HepG2 (cell line): ENCODE results near the gene LRRC25. TPM values are rescaled to one million over a fixed set of nuclear protein-coding genes. Genes with fewer than 3 reads are reported as not detected.

Source experiments
- GMEB1 ChIP-seq: sonication (generic); formaldehyde crosslinking; IDR thresholded peaks from 2 replicates; pipeline ENCODE4 v1.5.1; 2020; ENCODE audit warnings: missing genetic modification reagents, mild to moderate bottlenecking, borderline replicate concordance
- MAX ChIP-seq: IDR thresholded peaks from 2 replicates; pipeline ENCODE4 v1.6.1; 2012; ENCODE audit warnings: inconsistent platforms
- MXD4 ChIP-seq: IDR thresholded peaks from 2 replicates; pipeline ENCODE4 v1.6.1; 2016; ENCODE audit warnings: mild to moderate bottlenecking, missing biosample characterization, missing genetic modification reagents
- NFYB ChIP-seq: sonication (generic); formaldehyde crosslinking; IDR thresholded peaks from 2 replicates; pipeline ENCODE4 v1.4.0; 2020; ENCODE audit warnings: missing genetic modification reagents
- NR2F2 ChIP-seq: IDR thresholded peaks from 2 replicates; pipeline ENCODE4 v1.6.1; 2012; ENCODE audit warnings: low read depth, inconsistent platforms, borderline replicate concordance
- PITX1 ChIP-seq: sonication (generic); formaldehyde crosslinking; IDR thresholded peaks from 2 replicates; pipeline ENCODE4 v1.5.1; 2020; ENCODE audit warnings: mild to moderate bottlenecking, missing genetic modification reagents
- POLR2G ChIP-seq: fragments of 200-400 bp; formaldehyde crosslinking; IDR thresholded peaks from 2 replicates; pipeline ENCODE4 v1.6.1; 2018; ENCODE audit warnings: mild to moderate bottlenecking, low read depth, low read length, moderate library complexity
- TBX2 ChIP-seq: sonication (generic); formaldehyde crosslinking; IDR thresholded peaks from 2 replicates; pipeline ENCODE4 v1.5.0; 2020; ENCODE audit warnings: missing genetic modification reagents, mild to moderate bottlenecking, borderline replicate concordance
- ZBTB4 ChIP-seq: sonication (generic); formaldehyde crosslinking; IDR thresholded peaks from 2 replicates; pipeline ENCODE4 v1.4.0; 2020; ENCODE audit warnings: missing genetic modification reagents, mild to moderate bottlenecking, borderline replicate concordance
- ZFP90 ChIP-seq: sonication (generic); formaldehyde crosslinking; IDR thresholded peaks from 2 replicates; pipeline ENCODE4 v1.8.0; 2022; ENCODE audit warnings: missing genetic modification reagents, mild to moderate bottlenecking, inconsistent platforms, borderline replicate concordance
- ZMYM3 ChIP-seq: sonication (generic); formaldehyde crosslinking; IDR thresholded peaks from 2 replicates; pipeline ENCODE4 v1.5.1; 2020; ENCODE audit warnings: mild to moderate bottlenecking, missing genetic modification reagents
- ZNF138 ChIP-seq: sonication (generic); formaldehyde crosslinking; IDR thresholded peaks from 2 replicates; pipeline ENCODE4 v1.5.0; 2020; ENCODE audit warnings: mild to moderate bottlenecking, low read depth, missing genetic modification reagents
- ZNF503 ChIP-seq: sonication (generic); formaldehyde crosslinking; IDR thresholded peaks from 2 replicates; pipeline ENCODE4 v1.4.0; 2020; ENCODE audit warnings: missing genetic modification reagents
- ZNF567 ChIP-seq: sonication (generic); formaldehyde crosslinking; IDR thresholded peaks from 2 replicates; pipeline ENCODE4 v1.8.1; 2023; ENCODE audit warnings: mild to moderate bottlenecking, missing genetic modification reagents, borderline replicate concordance
- ZNF614 ChIP-seq: IDR thresholded peaks from 2 replicates; pipeline ENCODE4 v1.6.1; 2018; ENCODE audit warnings: missing biosample characterization, missing genetic modification reagents, inconsistent platforms, borderline replicate concordance
- ZNF770 ChIP-seq: sonication (generic); formaldehyde crosslinking; IDR thresholded peaks from 2 replicates; pipeline ENCODE4 v1.5.0; 2020; ENCODE audit warnings: mild to moderate bottlenecking, missing genetic modification reagents
- ZNF775 ChIP-seq: sonication (generic); formaldehyde crosslinking; IDR thresholded peaks from 2 replicates; pipeline ENCODE4 v1.4.0; 2020; ENCODE audit warnings: missing genetic modification reagents, mild to moderate bottlenecking, moderate library complexity, borderline replicate concordance
- polyA plus RNA-seq, 8 experiments: library from polyadenylated mRNA; depleted of rRNA in 3 of 8; stranded (reverse) in 7 of 8; unstranded in 1 of 8; fragments of >200 nt; fragmentation: Illumina TruSeq in 4 of 8; extraction: Trizol in 4 of 8; gene quantifications; 2 replicates each; pipeline versions ENCODE4 v1.2.1 to v1.2.3, GENCODE V29; 2011 to 2016; ENCODE audit warnings: low read depth in 4 of 8, missing spikeins in 1 of 8, mixed read lengths in 1 of 8; ENCODE audit not compliant: insufficient read depth in 1 of 8
- total RNA-seq, 5 experiments: library from RNA; depleted of rRNA; stranded (reverse); fragments of >200 nt; fragmentation: Illumina TruSeq; extraction: Trizol; gene quantifications; 2 replicates each; pipeline ENCODE4 v1.2.3, GENCODE V29; 2016; ENCODE audit warnings: low read depth in 1 of 5

LRRC25 gene
- total and polyA plus RNA-seq, 2 of the 13 experiments (the other 11 are each of a cell fraction or from before 2014, with no cell fraction given), result 0.13 to 0.53 TPM

GRCh38 chr19:18388100-18388959 lies 9.1 kb downstream of the LRRC25 start (continued):
- TF ChIP-seq ZBTB4 (CRISPR knock-in tag) (peak; percentile 80; the same call in 1 of the 2 replicates), ZNF770 (CRISPR knock-in tag) (peak; percentile 49; the same call in 1 of the 2 replicates), MXD4 (peak; percentile 43; the same call in 1 of the 2 replicates), TBX2 (CRISPR knock-in tag) (peak; percentile 74; the same call in 1 of the 2 replicates), MAX (peak; percentile 84), ZNF775 (CRISPR knock-in tag) (0 out of 2 replicates have a peak, but pooled peaks have one; percentile 43), ZNF567 (peak; percentile 75; the same call in 1 of the 2 replicates), ZMYM3 (CRISPR knock-in tag) (peak; percentile 69; the same call in 1 of the 2 replicates), ZNF614 (peak; percentile 35; the same call in 1 of the 2 replicates), ZNF138 (CRISPR knock-in tag) (peak; percentile 57; the same call in 1 of the 2 replicates), PITX1 (CRISPR knock-in tag) (no peak), POLR2G (peak; percentile 59), NFYB (CRISPR knock-in tag) (0 out of 2 replicates have a peak, but pooled peaks have one; percentile 3), ZFP90 (peak; percentile 75; the same call in 1 of the 2 replicates), ZNF503 (CRISPR knock-in tag) (peak; percentile 82; the same call in 1 of the 2 replicates), NR2F2 (no peak), GMEB1 (CRISPR knock-in tag) (peak; percentile 76)
